Kidney epithelial cell (primary cell): ENCODE results near the gene GFRA4. TPM values are rescaled to one million over a fixed set of nuclear protein-coding genes. Genes with fewer than 3 reads are reported as not detected.

Source experiments
- DNase-seq: peaks from one replicate; pipeline ENCODE4 v3.0.0-alpha.2; 2010; ENCODE audit warnings: low read depth
- H3K27me3 ChIP-seq: 2 replicates; pipeline ENCODE4 v1.6.0; 2011; ENCODE audit warnings: low read length; ENCODE audit not compliant: control insufficient read depth, insufficient read depth
- H3K36me3 ChIP-seq: 2 replicates; pipeline ENCODE4 v1.5.1; 2011; ENCODE audit warnings: low read length; ENCODE audit not compliant: control insufficient read depth, insufficient read depth
- H3K4me3 ChIP-seq: 2 replicates; pipeline ENCODE4 v1.5.1; 2011; ENCODE audit warnings: low read depth, mild to moderate bottlenecking, control low read depth, low read length
- total RNA-seq: library from RNA; depleted of rRNA; stranded (reverse); fragments of >200 nt; gene quantifications from 2 replicates; pipeline ENCODE4 v1.2.3, GENCODE V29; 2015
- TF ChIP-seq, protein P1 (sequence below): IDR thresholded peaks from 2 replicates; pipeline ENCODE4 v1.5.1; 2011; ENCODE audit warnings: mild to moderate bottlenecking, moderate library complexity, low read length, control low read depth, inconsistent platforms; ENCODE audit not compliant: insufficient read depth, poor library complexity, severe bottlenecking

GFRA4 gene
- total RNA-seq, 1 donor from 2014 or later = not detected

DNA sequence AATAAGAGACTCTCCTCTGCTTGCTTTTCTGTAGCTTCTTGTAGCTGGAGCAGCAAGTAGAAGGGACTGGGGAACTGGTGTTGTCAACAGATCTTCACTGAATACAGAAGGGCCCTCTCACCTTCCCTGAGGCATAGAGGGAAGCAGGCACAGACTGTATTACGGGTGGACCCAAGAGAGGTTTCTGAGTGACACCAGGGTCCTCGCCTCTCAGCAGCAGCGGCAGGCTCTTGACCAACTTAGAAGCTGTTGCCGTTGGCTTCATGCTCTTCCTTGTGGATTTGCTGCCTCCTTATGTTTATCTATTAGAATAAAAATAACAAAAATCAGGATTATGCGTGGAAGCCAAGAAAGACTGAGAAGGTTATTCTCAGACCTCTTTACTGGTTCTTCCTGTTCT is 31.7 kb downstream of the GFRA4 start:
- Histone ChIP-seq H3K27me3 (no peaks in the 10 kb centered on the region), H3K4me3 (no peak overlapping the region), H3K36me3 (no peaks in the 10 kb centered on the region)
- DNase-seq = no peak
- TF ChIP-seq, protein P1, sequence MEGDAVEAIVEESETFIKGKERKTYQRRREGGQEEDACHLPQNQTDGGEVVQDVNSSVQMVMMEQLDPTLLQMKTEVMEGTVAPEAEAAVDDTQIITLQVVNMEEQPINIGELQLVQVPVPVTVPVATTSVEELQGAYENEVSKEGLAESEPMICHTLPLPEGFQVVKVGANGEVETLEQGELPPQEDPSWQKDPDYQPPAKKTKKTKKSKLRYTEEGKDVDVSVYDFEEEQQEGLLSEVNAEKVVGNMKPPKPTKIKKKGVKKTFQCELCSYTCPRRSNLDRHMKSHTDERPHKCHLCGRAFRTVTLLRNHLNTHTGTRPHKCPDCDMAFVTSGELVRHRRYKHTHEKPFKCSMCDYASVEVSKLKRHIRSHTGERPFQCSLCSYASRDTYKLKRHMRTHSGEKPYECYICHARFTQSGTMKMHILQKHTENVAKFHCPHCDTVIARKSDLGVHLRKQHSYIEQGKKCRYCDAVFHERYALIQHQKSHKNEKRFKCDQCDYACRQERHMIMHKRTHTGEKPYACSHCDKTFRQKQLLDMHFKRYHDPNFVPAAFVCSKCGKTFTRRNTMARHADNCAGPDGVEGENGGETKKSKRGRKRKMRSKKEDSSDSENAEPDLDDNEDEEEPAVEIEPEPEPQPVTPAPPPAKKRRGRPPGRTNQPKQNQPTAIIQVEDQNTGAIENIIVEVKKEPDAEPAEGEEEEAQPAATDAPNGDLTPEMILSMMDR = no peak

DNA sequence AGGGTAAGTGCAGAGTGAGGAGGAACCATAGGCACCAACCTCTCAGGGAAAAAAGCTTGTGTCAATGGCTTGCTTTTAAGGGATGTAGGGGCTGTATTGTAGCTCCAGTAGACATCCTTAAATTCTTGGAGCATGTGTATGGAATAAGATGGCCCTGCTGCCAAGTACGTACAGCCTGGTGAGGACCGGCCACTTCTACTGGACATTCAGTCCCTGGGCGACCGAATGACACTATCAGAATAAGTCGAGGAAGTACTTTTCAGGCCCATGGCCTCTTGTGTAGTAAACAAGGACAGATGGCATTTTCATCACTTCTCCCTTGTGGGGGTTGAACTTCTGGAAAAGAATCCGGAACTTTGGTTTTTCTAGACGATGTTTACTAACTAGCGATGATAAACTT is 32.8 kb downstream of the GFRA4 start:
- TF ChIP-seq, protein P1 = no peak
- no peak for DNase-seq
- Histone ChIP-seq H3K4me3 (no peak overlapping the region), H3K27me3 (no peaks in the 10 kb centered on the region), H3K36me3 (no peaks in the 10 kb centered on the region)

DNA sequence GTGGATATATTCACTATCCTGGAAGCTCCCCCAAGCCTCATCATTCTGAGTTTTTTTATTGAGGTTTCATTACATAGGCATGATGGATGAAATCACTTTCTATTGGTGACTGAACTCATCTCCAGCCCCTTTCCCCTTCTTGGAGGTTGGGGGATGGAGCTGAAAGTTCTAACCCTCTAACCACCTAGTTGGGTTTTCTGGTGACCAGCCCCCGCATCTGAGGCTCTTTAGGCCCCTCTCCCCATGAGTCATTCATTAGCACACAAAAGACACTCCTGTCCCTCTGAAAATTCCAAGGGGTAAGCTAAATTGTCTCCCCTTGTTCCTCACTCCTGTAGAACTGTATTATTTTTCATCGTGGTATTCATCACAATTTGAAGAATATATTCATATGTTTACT is 33.3 kb downstream of the GFRA4 start:
- Histone ChIP-seq H3K36me3 (no peaks in the 10 kb centered on the region), H3K27me3 (no peaks in the 10 kb centered on the region), H3K4me3 (no peak overlapping the region)
- TF ChIP-seq, protein P1 = no peak
- no peak for DNase-seq

DNA sequence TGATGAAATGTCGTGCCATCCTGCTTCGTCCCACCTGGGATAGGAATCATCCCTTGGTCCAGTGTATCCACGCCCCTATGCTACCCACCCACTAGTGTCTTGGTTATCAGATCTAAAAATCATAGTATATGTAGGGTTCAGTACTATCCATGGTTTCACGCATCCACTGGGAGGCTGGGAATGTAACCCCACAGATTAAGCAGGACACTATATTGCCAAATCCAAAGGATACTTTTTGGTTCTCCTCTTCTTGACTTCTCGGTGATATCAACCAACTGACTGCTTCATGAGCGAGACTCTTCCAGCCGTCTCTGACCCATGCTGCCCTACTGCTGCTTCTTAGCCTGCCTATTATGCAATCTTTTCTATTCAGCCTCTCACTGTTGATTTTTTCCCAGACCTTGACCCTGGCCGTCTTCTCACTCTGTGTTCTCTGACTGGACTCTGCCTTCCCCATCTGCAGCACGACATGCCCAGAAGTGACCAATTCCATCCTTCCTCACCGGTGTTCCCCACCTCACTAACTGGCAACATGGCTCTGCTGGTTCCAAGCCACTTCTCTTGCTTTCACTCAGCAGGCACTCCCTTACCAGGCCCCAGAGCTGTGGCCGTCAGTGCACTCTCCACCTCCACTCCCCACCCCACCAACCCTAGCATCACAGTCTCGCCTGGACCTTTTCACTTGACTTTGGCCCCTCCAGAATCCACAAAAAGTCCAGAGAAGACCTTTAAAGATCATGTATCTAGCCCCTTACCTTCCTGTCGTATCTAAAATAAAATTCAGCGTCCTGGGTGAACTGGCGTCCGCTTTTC is 34.5 kb downstream of the GFRA4 start:
- DNase-seq = no peak
- H3K36me3 ChIP-seq = no peaks in the 10 kb centered on the region
- H3K4me3 ChIP-seq = no peak overlapping the region
- TF ChIP-seq, protein P1 = no peak
- H3K27me3 ChIP-seq = no peaks in the 10 kb centered on the region

DNA sequence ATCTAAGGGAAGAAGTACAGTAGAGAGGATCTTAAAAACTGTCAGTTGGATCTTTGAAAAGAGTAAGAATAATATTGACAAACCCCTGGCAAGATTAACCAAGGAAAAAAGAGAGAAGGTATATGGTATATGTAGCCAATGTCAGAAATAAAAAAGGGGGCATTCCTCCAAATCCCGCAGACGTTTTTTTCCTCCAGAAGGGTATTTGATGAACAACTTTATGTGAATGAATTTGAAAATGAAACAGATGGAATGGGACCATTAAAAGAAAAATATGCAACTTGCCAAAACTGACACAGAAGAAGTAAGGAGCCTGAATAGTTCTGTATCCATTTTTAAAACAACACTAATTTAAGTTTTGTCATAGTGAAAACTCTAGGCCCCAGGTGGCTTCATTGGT is 35.7 kb downstream of the GFRA4 start:
- TF ChIP-seq, protein P1 = no peak
- no peaks in the 10 kb centered on the region for H3K27me3 ChIP-seq
- DNase-seq = no peak
- H3K36me3 ChIP-seq = no peaks in the 10 kb centered on the region
- H3K4me3 ChIP-seq = no peak overlapping the region

DNA sequence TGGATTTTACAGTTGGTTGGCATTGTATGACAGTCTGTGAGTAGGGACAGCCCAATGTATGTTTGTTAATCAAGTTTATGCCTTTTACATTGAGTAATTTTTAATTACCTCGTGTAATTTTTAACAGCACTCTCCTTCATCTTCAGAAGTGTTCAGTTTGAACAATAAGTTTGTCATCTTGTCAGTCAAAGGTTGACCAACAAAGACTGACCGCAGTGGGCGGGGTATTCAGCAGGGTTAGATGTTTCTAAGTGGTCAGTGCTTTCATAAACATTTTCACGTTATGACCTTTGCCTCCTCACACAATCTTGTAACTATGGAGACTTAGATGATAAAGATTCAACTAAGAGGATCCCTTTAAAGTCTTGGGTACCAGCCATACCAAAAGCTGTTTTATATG is 40.8 kb downstream of the GFRA4 start:
- DNase-seq = no peak

More for the DNA sequence above, 40.8 kb downstream of the GFRA4 start:
- peaks cover 1% of the 10 kb centered on the region for H3K36me3 ChIP-seq
- H3K27me3 ChIP-seq = no peaks in the 10 kb centered on the region
- TF ChIP-seq, protein P1 = no peak
- no peak overlapping the region for H3K4me3 ChIP-seq
